Stimulated activated CD4-positive, alpha-beta T cell treated with anti-CD3 and anti-CD28 coated beads, Interleukin-15, amount 100 ng/mL, for 48 hours (primary cell): ENCODE results near the gene PLRG1.
"Not testable (repeated sequence)": the region's sequence is repeated elsewhere in the genome, so short reads cannot be mapped to it uniquely, and the experiment has no call there.

Experiments
- DNase-seq, 2 donors: peaks; one replicate each; pipeline ENCODE4 v3.0.0-alpha.2; 2020; ENCODE audit warnings: low read depth in 2 of 2

PLRG1 gene

GRCh38 chr4:154549894-154550790 is at the start of gene PLRG1:
TSS of gene PLRG1 (minus strand) at chr4:154550400. CDS start at chr4:154550308, 92 bp downstream.
- peak; percentile 91 to 94 for DNase-seq

DNA sequence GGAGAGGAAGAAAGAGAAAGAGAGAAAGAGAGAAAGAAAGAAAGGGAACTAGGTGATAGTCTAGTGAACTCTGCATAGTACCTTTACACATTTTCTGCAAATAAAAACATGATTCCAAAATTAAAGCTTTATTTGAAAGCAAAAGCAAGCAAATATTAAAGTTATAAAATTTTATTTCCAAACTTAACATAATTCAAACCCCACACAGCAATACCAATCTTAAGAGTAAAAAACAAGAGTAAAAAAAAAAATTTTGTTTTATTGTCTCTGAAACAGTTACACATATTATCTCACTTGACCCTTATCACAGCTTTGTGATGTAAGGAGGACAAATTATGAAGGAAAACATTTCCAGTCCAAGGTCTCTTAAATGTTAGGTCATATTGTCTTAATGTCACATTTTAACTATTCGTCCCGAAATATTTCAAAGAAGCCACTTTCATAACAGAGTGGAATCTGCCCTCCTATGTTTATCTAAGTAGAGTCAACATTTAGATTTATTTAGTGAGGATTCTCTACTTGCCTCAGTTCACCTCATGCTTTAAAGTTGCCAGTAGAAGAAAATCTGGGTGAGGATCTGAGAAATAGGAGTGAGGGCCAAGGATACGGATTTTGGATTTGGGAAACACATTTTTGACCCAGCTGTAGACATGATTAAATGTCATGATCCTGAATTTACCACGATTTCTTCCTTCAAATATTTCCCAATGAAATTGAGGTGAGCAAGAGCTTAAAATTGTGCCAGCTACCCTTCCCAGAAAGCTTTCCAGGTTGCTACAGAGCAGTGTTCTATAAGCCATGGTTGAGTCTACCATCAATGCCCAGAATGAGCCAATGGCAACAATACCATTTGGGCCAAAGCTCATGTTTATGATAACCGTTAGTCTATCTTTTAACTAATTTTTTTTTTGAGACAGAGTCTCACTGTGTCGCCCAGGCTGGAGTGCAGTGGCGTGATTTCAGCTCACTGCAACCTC is 47.9 kb upstream of the PLRG1 start:
- DNase-seq, result no peak

DNA sequence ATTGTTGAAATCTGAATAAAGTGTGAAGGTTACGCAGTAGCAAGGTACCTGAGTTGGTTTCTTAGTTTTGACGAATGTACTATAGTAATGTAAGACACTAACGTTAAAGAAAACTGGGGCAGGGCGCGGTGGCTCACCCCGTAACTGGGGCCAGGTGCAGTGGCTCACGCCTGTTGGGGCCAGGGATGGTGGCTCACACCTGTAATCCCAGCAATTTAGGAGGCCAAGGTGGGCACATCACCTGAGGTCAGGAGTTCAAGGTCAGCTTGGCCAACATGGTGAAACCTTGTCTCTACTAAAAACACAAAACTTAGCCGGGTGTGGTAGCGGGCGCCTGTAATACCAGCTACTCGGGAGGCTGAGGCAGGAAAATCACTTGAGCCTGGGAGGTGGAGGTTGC is 47.1 kb upstream of the PLRG1 start:
- DNase-seq, result not testable (repeated sequence)

DNA sequence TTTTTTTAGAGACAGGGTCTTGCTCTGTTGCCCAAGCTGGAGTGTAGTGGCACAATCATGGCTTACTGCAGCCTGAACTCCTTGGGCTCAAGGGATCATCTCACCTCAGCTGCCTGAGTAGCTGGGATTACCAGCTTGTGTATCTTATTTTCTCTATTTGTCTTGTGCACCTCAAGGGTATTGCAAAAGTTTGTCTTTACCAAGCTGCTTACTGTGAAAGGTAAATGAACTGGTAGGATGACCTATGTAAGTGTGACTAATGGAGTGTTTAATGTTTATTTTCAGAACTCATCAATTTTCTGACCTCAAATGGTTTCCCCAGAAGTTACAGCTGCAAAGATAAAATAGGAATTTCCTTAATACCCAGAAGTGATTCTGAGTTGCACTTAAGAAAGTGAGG is 45.6 kb upstream of the PLRG1 start:
- DNase-seq, result no peak

DNA sequence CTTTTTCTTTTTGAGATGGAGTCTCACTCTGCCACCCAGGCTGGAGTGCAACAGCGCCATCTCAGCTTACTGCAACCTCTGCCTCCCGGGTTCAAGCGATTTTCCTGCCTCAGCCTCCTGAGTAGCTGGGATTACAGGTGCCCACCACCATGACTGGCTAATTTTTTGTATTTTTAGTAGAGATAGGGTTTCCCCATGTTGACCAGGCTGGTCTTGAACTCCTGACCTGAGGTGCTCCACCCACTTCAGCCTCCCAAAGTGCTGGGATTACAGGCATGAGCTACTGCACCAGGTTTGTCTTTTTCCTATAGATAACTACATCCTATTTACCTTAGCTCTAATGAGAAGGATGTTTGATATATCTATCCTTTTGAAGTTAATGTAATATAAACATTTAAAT is 44.1 kb upstream of the PLRG1 start:
- DNase-seq, result not testable (repeated sequence)

GRCh38 chr4:154593868-154594267 is 43.7 kb upstream of the PLRG1 start:
- no peak for DNase-seq

GRCh38 chr4:154591890-154592289 is 41.7 kb upstream of the PLRG1 start:
- no peak for DNase-seq

DNA sequence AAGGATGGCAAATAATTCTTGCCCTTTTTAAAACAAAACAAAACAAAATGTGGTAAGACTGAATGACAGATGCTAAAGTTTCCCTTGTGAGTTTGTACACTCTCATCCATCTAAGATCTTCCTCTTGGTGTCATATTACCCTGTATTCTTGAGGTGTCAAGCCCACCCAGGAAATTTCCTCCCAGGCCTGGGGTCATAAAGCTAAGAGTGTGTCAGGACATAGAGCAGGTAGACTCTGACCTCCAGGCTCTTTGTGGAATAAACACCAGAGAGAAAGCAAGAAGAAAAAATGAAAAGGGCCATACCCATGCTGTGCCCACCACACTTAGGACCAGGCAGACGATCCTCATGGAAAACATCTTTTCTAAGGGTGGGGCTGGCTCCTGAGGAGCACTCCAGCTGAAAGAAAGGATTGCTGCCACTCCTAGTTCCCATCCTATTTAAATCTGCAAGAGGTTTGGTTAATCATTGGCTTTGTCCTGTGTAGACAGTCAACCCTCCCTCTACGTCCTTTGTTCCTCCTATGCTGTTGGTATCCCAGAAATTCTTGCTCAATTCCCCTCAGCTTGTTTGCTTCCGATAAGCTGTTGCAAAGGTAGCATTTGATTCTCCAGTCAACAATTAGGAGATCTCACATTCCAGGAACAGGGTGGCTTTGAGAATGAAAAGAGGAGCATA is 40.3 kb upstream of the PLRG1 start, which contains the start of gene FGA:
Gene FGA (minus strand): TSS at position 414 of the 678 bp plus-strand sequence. CDS start 55 bp downstream, at position 359.
- DNase-seq, result no peak

DNA sequence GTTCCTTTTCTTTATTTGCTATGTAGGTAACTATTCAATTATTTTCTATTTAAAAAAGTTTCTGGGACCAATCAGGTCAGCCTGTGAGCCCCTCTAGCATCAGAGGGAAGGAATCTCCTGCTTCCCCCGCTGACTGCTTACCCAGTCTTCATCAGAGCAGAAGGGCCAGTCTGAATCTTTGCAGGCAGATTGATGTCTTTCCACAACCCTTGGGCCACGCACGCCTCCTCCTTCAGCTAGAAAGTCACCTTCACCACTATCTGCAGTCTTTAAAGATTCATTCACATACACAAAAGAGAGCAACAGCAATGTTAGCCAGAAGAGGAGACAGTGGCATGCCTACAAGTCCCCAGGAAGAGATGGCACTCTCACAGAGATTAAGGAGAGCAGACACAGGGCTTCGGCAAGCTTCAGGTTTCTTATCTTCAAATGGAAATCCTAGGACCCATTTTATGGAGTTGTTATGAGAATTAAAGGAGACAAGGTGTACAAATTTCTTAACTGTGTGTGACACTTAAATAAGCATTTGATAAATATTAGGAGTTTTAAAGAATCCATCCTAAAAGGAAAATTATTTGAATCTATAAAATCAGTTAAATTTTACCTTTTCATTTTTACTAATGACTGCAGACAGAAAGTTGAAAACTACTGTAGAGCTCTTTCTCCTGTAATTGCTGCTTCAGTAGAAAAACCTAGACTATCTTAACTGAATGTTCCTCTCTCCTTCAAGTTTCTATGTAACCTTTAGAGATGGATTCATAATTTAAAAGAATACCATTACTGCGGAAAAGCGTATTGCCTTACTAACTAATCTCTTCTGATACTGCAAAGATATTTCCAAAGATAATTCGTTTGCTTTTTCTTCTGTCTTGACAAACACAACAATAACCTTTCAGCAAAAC is 39.3 kb upstream of the PLRG1 start:
- no peak for DNase-seq

- no peak for DNase-seq
Observed at GRCh38 chr4:154588198-154588597, 38.0 kb upstream of the PLRG1 start.

DNA sequence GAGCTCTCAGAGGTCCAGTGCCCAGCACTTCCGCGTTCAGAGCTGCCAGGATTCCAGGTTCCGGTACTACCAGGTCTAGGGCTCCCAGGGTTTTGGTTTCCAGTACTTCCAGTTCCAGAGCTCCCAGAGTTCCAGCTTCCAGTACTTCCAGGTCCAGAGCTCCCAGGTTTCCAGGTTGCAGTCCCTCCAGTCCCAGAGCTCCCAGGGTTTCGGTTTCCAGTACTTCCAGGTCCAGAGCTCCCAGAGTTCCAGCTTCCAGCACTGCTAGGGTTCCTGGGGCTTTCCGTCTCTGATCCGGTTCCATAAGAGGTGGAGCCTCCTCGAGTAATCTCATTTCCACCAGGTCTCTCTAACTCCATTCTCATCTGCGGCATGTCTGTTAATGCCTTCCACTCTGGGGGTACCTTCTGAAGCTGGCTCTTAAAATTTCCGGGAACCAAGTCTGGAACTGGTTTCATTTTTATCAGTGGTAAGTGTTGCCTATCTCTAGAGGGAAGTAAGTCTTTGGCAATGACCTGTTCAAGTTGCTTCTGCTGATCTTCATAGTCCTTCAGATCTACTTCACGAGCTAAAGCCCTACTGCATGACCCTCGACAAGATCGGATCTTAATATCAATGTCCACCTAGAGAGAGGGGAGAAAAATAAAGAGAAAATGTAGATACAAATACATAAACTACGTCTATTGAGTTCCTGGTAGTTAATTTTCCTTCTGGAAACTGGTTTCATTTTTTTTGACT is 36.3 kb upstream of the PLRG1 start:
- no peak for DNase-seq

- DNase-seq, result no peak
Observed at GRCh38 chr4:154585369-154586018, 35.3 kb upstream of the PLRG1 start.

GRCh38 chr4:154584259-154584658 is 34.1 kb upstream of the PLRG1 start:
- DNase-seq, result no peak

GRCh38 chr4:154583677-154584076 is 33.5 kb upstream of the PLRG1 start:
- DNase-seq, result no peak

DNA sequence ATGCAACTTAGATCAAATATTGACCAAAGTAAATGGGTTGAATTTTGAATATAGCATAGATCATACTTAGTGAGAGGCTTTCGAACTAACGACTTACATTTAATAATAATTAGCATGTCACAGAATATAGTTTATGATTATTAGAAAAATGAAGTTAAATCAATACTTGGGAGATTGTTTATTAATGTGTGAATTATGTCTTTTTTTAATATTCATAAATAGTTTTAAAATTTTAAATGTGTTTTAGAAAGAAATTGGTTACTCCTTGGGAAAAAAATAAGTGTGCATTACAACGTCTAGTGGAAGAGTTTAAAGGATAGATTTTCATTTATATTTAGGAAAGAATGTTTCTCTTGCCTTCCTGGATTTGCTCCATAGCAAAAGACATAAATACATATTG is 33.0 kb upstream of the PLRG1 start:
- no peak for DNase-seq

- DNase-seq, result no peak
Observed at GRCh38 chr4:154582723-154583122, 32.5 kb upstream of the PLRG1 start.

DNA sequence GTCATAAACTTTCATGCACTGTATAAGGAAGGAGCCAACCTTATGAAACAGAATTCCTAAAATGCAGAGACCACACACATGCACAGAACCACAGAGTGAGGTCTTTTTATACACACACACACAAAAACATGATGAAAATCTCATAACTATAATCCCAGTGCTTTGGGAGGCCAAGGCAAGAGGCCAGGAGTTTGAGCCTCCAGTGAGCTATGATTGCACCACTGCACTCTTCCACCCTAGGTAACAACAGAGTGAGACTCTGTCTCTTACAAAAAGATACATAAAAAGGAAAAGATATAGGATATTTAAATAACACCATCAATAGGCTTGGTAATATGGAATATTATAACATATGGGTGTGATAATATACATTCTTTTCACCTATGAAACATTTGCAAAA is 29.7 kb upstream of the PLRG1 start:
- DNase-seq, result no peak

DNA sequence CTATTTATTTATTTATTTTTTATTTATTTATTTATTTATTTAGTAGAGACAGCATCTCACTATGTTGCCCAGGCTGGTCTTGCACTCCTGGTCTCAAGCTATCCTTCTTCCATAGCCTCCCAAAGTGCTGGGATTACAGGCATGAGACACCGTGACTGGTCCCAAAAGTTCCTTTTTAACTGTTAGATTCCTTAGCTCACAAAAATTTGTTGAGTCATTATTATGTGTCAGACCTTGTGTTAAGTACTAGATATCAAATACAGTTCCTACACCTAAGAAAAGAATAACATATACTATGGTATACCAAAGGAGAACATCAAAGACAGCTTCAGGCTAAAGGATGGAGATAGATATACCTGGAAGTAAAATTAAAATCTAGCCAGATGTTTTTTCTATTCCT is 28.7 kb upstream of the PLRG1 start:
- no peak for DNase-seq

DNA sequence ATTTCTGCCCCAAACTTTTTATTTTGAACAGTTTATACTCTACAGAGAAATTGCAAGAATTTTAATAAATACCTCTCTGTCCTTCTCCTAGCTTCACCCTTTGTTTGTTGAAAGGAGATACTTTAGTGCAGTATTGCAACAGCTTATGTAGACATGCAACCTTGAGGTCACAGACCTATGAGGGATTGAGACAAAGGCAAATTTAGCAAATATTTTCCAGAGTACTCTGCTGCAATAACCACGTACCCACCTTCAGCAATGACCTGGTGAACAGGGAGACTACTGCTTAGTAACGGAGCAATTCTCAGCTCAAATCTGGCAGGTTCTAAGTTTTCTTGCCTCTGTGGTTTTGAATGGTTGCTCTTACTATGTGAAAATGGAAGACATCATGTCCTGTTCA is 27.1 kb upstream of the PLRG1 start:
- no peak for DNase-seq

- no peak for DNase-seq
Observed at GRCh38 chr4:154574311-154574710, 24.1 kb upstream of the PLRG1 start.
